Smooth muscle cell (in vitro differentiated cells): ENCODE measurements around the gene TANC1. TPM values are rescaled to one million over a fixed set of nuclear protein-coding genes. Genes with fewer than 3 reads are reported as not detected.

Experiments
- DNase-seq: peaks from one replicate; lab custom pipeline; 2025; ENCODE audit not compliant: unreplicated experiment; lab: John Stamatoyannopoulos, UW
- H2AFZ ChIP-seq: fragments of 200-600 bp; sonication (generic); 2 replicates; pipeline ENCODE4 v1.6.0; 2016; ENCODE audit warnings: antibody characterized with exemption, low read depth, mild to moderate bottlenecking
- H3F3A ChIP-seq: fragments of 200-600 bp; sonication (generic); 2 replicates; pipeline ENCODE4 v1.6.0; 2017; ENCODE audit warnings: antibody characterized with exemption, low read depth
- H3K27ac ChIP-seq: fragments of 200-600 bp; sonication (generic); 2 replicates; pipeline ENCODE4 v1.5.1; 2016; ENCODE audit warnings: low read depth, mild to moderate bottlenecking
- H3K27me3 ChIP-seq: fragments of 200-600 bp; sonication (generic); 2 replicates; pipeline ENCODE4 v1.6.1; 2016; ENCODE audit warnings: low read depth, mild to moderate bottlenecking
- H3K36me3 ChIP-seq: fragments of 200-600 bp; sonication (generic); 2 replicates; pipeline ENCODE4 v1.5.1; 2016; ENCODE audit warnings: low read depth
- H3K4me1 ChIP-seq: fragments of 200-600 bp; sonication (generic); 2 replicates; pipeline ENCODE4 v1.5.1; 2016; ENCODE audit warnings: low read depth
- H3K4me2 ChIP-seq: fragments of 200-600 bp; sonication (generic); 2 replicates; pipeline ENCODE4 v1.6.0; 2016; ENCODE audit warnings: mild to moderate bottlenecking
- H3K4me3 ChIP-seq: fragments of 200-600 bp; sonication (generic); 2 replicates; pipeline ENCODE4 v1.5.1; 2016; ENCODE audit warnings: mild to moderate bottlenecking
- H3K79me2 ChIP-seq: fragments of 200-600 bp; sonication (generic); 2 replicates; pipeline ENCODE4 v1.6.0; 2016; ENCODE audit warnings: low read depth, mild to moderate bottlenecking
- H3K9ac ChIP-seq: fragments of 200-600 bp; sonication (generic); 2 replicates; pipeline ENCODE4 v1.6.0; 2016; ENCODE audit warnings: low read depth
- H3K9me3 ChIP-seq: fragments of 200-600 bp; sonication (generic); replicated peaks from 2 replicates; pipeline ENCODE4 v1.5.1; 2016; ENCODE audit warnings: low read depth
- H4K20me1 ChIP-seq: fragments of 200-600 bp; sonication (generic); 2 replicates; pipeline ENCODE4 v1.6.0; 2016; ENCODE audit warnings: low read depth
- CTCF ChIP-seq: fragments of 200-600 bp; sonication (generic); IDR thresholded peaks from 2 replicates; pipeline ENCODE4 v1.5.1; 2017; ENCODE audit warnings: borderline replicate concordance, mild to moderate bottlenecking, antibody characterized with exemption; ENCODE audit not compliant: insufficient read depth, poor library complexity, severe bottlenecking
- WGBS: methylation state at CpG from one replicate; pipeline ENCODE4 v1.1.7; 2016; ENCODE audit warnings: low lambda C conversion rate; 5-methylcytosine and 5-hydroxymethylcytosine counted together
- polyA plus RNA-seq: library from polyadenylated mRNA; unstranded; fragments of >200 nt; fragmentation: Nextera tagmentation; extraction: Ambion mirVana; gene quantifications from 2 replicates; pipeline ENCODE4 v1.2.1, GENCODE V29; 2016
- total RNA-seq: library from RNA; depleted of rRNA; stranded (reverse); fragments of >200 nt; gene quantifications from 2 replicates; pipeline ENCODE4 v1.2.3, GENCODE V29; 2014

The TANC1 gene
- total and polyA plus RNA-seq, 2 experiments from 2014 or later: 9.1 to 30.8 TPM

DNA sequence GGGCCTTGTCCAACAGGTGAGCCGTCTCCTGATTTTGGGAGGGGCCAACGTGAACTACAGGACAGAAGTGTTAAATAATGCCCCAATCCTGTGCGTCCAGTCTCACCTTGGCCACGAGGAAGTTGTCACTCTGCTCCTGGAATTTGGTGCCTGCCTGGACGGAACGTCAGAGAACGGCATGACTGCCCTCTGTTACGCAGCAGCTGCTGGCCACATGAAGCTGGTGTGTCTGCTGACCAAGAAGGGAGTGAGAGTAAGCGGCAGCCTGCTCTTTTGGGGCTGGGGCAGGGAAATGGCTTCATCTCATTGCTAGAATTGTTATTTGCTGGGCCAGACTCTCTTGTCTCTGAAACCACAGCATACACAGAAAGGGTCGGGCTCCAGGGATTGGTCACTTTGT is 225.8 kb downstream of the TANC1 start:
- Histone ChIP-seq H4K20me1 (no peaks in the 10 kb centered on the region), H2AFZ (no peak overlapping the region), H3K27ac (no peak overlapping the region), H3K4me3 (no peak overlapping the region), H3K4me2 (no peak overlapping the region), H3K27me3 (no peaks in the 10 kb centered on the region), H3K9me3 (no peaks in the 10 kb centered on the region), H3K36me3 (no peaks in the 10 kb centered on the region), H3K9ac (no peak overlapping the region), H3K4me1 (no peaks in the 10 kb centered on the region), H3K79me2 (no peaks in the 10 kb centered on the region), H3F3A (peaks cover 11% of the 10 kb centered on the region)
- no peak for DNase-seq
- no peak for TF ChIP-seq CTCF
- WGBS: 91% methylated on average over 10 of the region's 10 CpGs

DNA sequence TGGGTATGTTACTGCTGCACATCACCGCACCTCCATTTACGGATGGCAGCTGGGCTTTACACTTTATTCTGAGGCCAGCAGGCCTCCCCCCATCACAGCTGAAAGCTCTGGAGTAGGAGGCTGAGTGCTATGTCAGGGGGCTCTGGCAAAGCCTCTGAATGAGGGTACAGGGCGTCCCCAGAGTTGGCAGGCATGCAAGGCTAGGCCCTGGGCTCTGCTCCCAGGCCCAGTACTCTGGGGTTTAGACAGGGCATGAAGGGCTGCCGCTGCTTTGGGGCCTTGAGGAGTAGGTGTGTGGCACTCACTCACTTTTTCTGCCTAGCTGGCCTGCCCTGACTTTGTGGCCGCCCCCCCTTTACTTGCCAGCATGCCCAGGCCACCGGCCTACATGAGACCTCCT is 227.3 kb downstream of the TANC1 start:
- TF ChIP-seq CTCF: no peak
- WGBS: 88% methylated on average over 5 of the region's 6 CpGs
- no peaks in the 10 kb centered on the region for H3K9me3 ChIP-seq

GRCh38 chr2:159196393-159196925 is 228.0 kb downstream of the TANC1 start:
- Histone ChIP-seq H3K36me3 (peaks cover 3% of the 10 kb centered on the region), H3K4me2 (no peak overlapping the region), H3K27ac (no peak overlapping the region), H3K4me3 (no peak overlapping the region), H3K79me2 (no peaks in the 10 kb centered on the region), H3K27me3 (no peaks in the 10 kb centered on the region), H4K20me1 (no peaks in the 10 kb centered on the region), H3K9ac (no peak overlapping the region), H3K9me3 (no peaks in the 10 kb centered on the region), H3K4me1 (peaks cover 12% of the 10 kb centered on the region), H2AFZ (no peak overlapping the region), H3F3A (peaks cover 20% of the 10 kb centered on the region)
- TF ChIP-seq CTCF: no peak
- WGBS: 99% methylated on average over 14 of the region's 14 CpGs
- no peak for DNase-seq

More for the DNA sequence above, 227.3 kb downstream of the TANC1 start:
- Histone ChIP-seq H3K4me1 (peaks cover 12% of the 10 kb centered on the region), H3K4me3 (no peak overlapping the region), H3K79me2 (no peaks in the 10 kb centered on the region), H3K27ac (no peak overlapping the region), H3K4me2 (no peak overlapping the region), H2AFZ (no peak overlapping the region), H3K27me3 (no peaks in the 10 kb centered on the region), H3F3A (peaks cover 20% of the 10 kb centered on the region), H3K9ac (no peak overlapping the region), H3K36me3 (peaks cover 3% of the 10 kb centered on the region), H4K20me1 (no peaks in the 10 kb centered on the region)
- DNase-seq: no peak

DNA sequence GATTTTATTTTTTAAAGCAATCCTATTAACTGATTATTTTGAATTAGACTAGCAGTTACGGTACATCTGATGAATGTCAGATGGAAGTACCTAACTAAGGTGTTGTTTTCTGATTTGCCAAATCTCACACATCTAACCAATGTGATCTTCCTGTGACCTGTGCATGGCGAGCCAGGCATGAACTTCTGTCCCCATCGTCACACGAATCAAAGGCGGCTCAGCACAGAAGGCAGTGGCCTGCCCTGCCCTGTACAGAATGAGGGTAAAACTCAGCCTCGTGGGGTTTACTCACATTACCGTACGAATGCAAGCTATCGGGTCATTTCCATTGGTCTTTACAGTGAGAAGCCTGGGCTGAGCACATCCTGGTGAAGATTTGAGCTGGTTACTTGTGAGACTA is 230.8 kb downstream of the TANC1 start:
- peaks cover 3% of the 10 kb centered on the region for H3K36me3 ChIP-seq
- no peak overlapping the region for H2AFZ ChIP-seq
- no peak for DNase-seq
- no peaks in the 10 kb centered on the region for H3K9me3 ChIP-seq
- H3K9ac ChIP-seq: no peak overlapping the region
- H3K4me1 ChIP-seq: peaks cover 12% of the 10 kb centered on the region
- no peak for TF ChIP-seq CTCF
- no peaks in the 10 kb centered on the region for H3K79me2 ChIP-seq
- WGBS: 94% methylated on average over 9 of the region's 9 CpGs
- peaks cover 37% of the 10 kb centered on the region for H3F3A ChIP-seq
- H4K20me1 ChIP-seq: no peaks in the 10 kb centered on the region
- no peaks in the 10 kb centered on the region for H3K27me3 ChIP-seq
- no peak overlapping the region for H3K4me2 ChIP-seq
- no peak overlapping the region for H3K4me3 ChIP-seq
- no peak overlapping the region for H3K27ac ChIP-seq
